GM12865 (cell line): ENCODE measurements around the gene CABP4.

ENCODE experiments used
- DNase-seq: peaks from one replicate; pipeline ENCODE4 v3.0.0; 2010; ENCODE audit warnings: low read depth
- H3K4me3 ChIP-seq: 2 replicates; pipeline ENCODE4 v1.5.1; 2011; ENCODE audit warnings: mild to moderate bottlenecking, low read depth, low read length, control low read depth
- CTCF ChIP-seq: IDR thresholded peaks from 2 replicates; pipeline ENCODE4 v1.5.1; 2011; ENCODE audit warnings: low read length, control low read depth, low read depth, inconsistent platforms; ENCODE audit not compliant: insufficient read depth; ENCODE audit errors: missing control alignments

Gene CABP4

GRCh38 chr11:67455054-67455453 lies at the start of gene CABP4:
CABP4 (plus strand) TSS chr11:67455354; CDS start chr11:67455424, 70 bp downstream.
- TF ChIP-seq CTCF: no peak
- H3K4me3 ChIP-seq: no peak within 1 kb of the TSS
- DNase-seq: no peak

GRCh38 chr11:67405688-67406339 lies 49.3 kb upstream of the CABP4 start:
- no peak overlapping the region for H3K4me3 ChIP-seq
- no peak for TF ChIP-seq CTCF
- DNase-seq: no peak

GRCh38 chr11:67406420-67406968 lies 48.7 kb upstream of the CABP4 start:
- DNase-seq: no peak
- no peak overlapping the region for H3K4me3 ChIP-seq
- TF ChIP-seq CTCF: no peak

- no peak for DNase-seq
- no peak for TF ChIP-seq CTCF
- H3K4me3 ChIP-seq: no peak overlapping the region
Measured at GRCh38 chr11:67406969-67407687, 48.0 kb upstream of the CABP4 start.

GRCh38 chr11:67407688-67408163 lies 47.4 kb upstream of the CABP4 start:
- no peak for DNase-seq
- H3K4me3 ChIP-seq: no peak overlapping the region
- TF ChIP-seq CTCF: no peak

- no peak for TF ChIP-seq CTCF
- peak overlapping the region; percentile 54 for H3K4me3 ChIP-seq
- DNase-seq: no peak
Measured at GRCh38 chr11:67408437-67409200, 46.5 kb upstream of the CABP4 start.
